ENCODE data around the gene MCM5.
A peak's percentile ranks its signal among the peaks of the same experiment; 100 is the strongest.
"Not testable (repeated sequence)": the region's sequence is repeated elsewhere in the genome, so short reads cannot be mapped to it uniquely, and the experiment has no call there.

Gene MCM5

GRCh38 chr22:35452810-35453743, 53.1 kb downstream of the MCM5 start:
- DNase-seq: no peak

DNA sequence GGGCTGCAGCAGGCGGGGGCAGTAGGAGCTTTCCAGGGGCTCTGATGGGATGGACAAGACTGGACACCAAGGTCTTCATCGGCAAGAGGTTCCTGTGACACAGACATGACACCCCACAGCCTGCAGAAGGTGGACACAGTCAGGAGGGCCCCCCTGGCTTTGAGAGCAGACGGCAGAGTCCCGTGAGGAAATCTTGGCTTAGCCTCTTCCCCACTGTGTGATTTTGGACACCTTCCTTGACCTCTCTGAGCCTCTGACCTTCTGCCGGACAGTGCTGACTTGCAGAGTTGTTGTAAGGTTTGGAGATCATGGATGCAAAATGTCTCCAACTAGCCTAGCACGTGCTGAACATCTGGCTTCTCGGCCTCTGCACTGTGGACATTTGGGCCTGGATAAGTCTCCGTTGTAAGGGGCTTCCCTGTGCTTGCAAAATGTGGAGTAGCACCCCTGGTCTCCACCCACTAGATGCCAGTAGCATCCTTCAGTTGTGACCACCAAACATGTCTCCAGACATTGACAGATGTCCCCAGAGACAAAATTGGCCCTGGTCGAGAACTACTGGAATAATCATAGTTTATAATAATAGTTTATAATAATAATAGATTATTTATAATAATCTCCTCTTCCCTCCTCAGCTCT, 54.6 kb downstream of the MCM5 start:
- no peak for DNase-seq

DNA sequence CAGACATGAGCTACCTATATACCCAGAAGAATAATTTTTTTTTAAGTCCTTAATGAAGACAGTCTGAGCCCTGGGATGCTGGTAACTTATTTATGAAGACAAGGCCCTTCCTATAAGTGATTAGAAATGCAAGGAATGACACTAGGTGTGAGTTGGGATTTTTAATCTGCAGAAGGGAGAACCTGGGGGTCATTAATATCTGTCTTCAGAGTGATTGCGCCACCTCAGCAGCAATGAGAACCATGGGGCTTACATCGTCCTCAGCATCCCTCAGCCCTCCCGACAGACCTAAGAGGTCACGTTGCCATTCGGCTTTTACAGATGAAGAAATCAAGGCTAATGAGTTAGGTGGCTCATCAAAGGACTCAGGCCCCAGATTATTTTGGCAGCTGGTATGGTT, 55.6 kb downstream of the MCM5 start:
- DNase-seq: no peak

DNA sequence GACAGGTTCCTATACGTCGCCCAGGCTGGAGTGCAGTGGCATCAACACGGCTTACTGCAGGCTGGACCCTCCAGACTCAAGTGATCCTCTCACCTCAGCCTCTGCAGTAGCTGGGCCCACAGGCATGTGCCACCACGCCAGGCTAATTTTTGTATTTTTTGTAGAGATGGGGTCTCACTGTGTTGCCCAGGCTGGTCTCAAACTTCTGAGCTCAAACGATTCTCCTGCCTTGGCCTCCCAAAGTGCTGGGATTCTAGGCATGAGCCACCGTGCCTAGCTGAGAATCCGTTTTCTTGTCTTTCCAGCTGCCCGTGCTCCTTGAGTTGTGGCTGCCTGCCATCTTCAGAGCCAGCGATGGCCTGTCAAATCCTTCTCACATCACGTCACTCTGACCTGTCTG, 56.8 kb downstream of the MCM5 start:
- DNase-seq: no peak

GRCh38 chr22:35457729-35458546, 58.0 kb downstream of the MCM5 start:
- DNase-seq: no peak

DNA sequence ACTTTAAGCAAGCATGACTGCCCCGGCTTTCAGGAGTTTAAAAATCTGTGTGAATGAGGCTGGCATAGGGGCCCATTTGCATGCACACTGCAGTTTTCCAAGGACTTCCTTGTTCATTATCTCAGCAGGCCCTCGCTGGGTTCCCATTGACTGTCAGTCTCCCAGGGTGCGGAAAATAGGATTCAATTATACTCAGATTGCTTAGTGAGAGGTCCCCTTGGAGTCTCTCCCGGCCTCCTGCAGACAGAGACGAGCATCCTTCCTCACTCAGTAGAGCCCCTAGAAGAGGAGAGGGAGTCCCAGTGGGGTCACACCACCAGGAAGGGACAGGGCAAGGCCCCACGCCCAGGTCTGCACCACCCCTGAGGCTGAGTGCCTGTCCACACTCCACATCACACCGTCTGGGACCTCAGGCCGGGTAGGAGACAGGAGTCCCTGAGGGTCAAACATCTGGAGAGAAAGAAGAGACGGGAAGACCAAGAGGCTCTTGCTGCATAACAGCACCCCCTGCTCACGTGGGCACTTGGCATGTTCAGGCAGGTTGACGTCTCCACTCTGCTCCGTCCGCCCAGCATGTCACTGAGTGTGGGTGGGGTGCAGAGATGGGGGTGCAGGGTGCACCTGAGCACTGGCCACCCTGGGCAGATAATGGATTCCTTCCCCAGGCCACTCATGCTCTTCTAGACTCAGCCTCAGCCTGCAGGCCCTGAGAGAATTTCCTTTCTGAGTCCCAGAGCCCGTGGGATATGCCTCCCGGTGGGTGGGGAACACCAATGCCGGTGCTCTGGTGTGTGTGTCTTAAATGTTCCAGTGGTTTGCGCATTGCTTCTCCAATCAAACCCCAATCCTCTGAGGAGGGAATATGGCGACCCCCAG, 58.8 kb downstream of the MCM5 start:
- DNase-seq: no peak

DNA sequence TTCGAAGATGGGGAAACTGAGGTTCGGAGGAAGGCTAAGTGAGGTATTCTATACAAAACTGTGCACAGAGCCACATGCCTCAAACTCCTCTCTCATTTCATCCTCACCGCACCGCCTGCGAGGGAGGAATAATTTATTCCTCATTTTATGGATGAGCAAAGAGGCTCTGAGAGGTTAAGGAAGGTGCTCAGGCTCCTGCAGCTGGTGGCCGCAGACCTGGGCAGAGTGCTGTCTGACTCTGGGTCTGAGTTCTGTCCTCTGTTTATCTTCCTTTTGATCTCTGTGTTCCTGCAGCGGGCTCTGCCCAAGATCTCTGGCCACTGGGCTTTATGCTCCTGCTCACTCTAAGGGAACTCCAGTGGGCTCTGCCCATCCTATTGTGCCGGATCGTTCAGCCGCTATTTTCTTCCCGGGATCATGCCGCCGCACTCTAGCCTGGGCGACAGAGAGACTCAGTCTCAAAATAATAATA, 59.5 kb downstream of the MCM5 start:
- no peak for DNase-seq

- DNase-seq: not testable (repeated sequence)
Observed at GRCh38 chr22:35459976-35460375, 60.0 kb downstream of the MCM5 start.

DNA sequence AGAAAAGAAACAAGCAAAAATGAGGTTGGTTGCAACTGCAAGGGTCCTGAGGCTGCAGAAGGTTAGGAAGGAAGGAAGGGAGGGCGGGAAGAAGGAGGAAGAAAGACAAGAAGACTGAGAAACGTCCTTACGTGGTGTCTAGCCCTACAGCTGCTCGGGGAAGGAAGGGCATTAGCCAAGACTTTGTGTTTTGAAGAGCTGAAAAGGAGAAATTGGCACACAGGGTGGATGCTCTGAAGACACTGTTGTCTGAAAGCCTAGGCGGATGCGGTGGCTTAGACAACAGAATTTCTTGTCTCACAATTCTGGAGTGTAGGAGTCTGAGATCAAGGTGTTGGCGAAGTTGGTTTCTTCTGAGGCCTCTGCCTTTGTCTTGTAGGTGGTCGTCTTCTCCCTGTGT, 60.7 kb downstream of the MCM5 start:
- DNase-seq: no peak

GRCh38 chr22:35462498-35463230, 62.7 kb downstream of the MCM5 start:
- DNase-seq: no peak

DNA sequence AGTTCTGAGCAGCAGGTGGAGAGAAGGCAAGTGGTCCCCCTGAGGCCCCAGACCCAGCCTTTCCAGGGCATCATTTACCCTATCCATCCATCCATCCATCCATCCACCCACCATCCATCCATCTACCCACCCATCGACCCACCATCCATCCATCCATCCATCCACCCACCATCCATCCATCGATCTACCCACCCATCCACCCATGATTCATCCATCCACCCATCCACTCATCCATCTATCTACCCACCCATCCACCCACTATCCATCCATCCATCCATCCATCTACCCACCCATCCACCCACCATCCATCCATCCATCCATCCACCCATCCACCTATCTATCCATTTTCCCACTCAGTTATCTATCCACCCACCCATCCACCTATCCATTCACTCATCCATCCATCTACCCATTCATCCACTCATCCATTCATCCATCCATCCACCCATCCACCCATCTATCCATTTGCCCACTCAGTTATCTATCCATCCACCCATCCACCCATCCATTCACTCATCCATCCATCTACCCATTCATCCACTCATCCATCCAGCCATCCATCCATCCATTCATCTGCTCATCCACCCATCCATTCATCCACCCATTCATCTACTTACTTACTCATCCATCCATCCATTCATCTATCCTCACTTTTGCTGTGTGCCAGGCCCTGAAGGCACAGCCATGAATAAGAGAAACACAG, 63.4 kb downstream of the MCM5 start:
- DNase-seq: no peak

- no peak for DNase-seq
Observed at GRCh38 chr22:35464399-35464798, 64.5 kb downstream of the MCM5 start.

- DNase-seq: no peak
Observed at GRCh38 chr22:35465109-35465701, 65.3 kb downstream of the MCM5 start.

- DNase-seq: no peak
Observed at GRCh38 chr22:35467681-35468434, 67.9 kb downstream of the MCM5 start.

DNA sequence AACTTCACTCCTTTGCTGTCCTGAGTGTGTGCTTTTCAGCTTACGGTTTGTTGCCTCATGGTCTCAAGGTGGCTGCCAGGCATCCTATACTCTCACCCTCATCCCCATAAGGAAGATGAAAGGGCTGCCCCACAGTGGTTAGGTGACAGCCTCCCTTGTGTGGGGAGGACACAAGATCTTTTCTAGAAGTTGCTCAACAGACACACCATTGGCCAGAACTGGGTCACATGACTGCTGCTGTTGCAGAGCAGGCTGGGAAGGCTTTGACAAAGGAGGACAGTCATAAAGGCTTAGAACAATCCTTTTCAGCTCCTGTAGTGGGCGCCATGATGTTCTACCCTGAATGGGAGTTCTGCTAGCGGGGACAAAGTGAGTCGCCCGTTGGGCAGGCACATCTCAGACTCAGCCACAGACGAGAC, 71.0 kb downstream of the MCM5 start:
- DNase-seq: peak in 1 of 5 donors; percentile 9

DNA sequence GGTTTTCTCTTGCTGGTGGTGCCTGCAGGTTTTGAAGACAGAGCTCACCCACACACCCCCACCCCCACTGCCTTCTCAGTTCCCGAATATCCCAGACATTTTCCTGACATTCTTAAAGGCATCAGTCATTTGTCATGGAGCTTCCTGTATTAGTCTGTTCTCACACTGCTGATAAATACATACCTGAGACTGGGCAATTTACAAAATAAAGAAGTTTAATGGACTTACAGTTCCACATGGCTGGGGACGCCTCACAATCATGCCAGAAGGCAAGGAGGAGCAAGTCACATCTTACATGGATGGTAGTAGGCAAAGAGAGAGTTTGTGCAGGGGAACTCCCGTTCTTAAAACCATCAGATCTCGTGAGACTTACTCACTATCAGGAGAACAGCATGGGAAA, 71.6 kb downstream of the MCM5 start:
- not testable (repeated sequence) for DNase-seq

GRCh38 chr22:35472488-35472887, 72.5 kb downstream of the MCM5 start:
- DNase-seq: no peak

DNA sequence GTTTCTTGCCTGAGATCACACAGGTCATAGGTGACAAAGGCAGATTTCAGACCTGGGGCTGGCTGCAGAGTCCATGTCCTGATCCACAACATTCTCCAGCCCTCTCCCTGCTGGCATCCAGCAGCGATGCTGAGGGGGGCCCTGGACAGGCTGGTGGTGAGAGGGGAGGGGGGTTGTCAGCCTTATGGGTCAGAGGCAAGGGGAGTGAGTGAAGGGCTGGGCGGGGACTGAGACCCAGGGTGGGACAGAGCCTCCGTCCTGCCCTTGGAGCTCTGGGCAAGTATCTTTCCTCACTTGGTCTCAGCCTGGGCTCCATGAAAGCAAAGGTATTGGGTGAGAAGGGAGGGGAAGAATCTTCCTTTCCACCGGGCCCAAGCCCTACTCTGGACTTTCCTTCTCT, 74.0 kb downstream of the MCM5 start:
- no peak for DNase-seq
